OCI-LY1 (cell line): ENCODE results near the gene CAMTA1.

Experiments used
- H2AFZ ChIP-seq: fragments of 200-600 bp; sonication (generic), shearing (Covaris generic); 2 replicates; pipeline ENCODE4 v1.6.0; 2014; ENCODE audit warnings: antibody characterized with exemption, mild to moderate bottlenecking, low read length
- H3F3A ChIP-seq: fragments of 200-600 bp; sonication (generic), shearing (Covaris generic); 2 replicates; pipeline ENCODE4 v1.6.0; 2014; ENCODE audit warnings: mild to moderate bottlenecking, antibody characterized with exemption, low read length, moderate library complexity; ENCODE audit not compliant: insufficient read depth
- H3K27ac ChIP-seq: fragments of 200-600 bp; sonication (generic); 2 replicates; pipeline ENCODE4 v1.5.1; 2014; ENCODE audit warnings: low read length, mixed run types, mild to moderate bottlenecking, low read depth; ENCODE audit not compliant: poor library complexity, severe bottlenecking
- H3K27me3 ChIP-seq: fragments of 200-600 bp; sonication (generic); 2 replicates; pipeline ENCODE4 v1.6.0; 2014; ENCODE audit warnings: antibody characterized with exemption, mild to moderate bottlenecking, low read length, moderate library complexity; ENCODE audit not compliant: insufficient read depth
- H3K36me3 ChIP-seq: fragments of 200-600 bp; sonication (generic); 2 replicates; pipeline ENCODE4 v1.6.1; 2014; ENCODE audit warnings: mild to moderate bottlenecking, antibody characterized with exemption, low read length, moderate library complexity, mixed read lengths; ENCODE audit not compliant: insufficient read depth
- H3K4me1 ChIP-seq: fragments of 200-600 bp; sonication (generic); 2 replicates; pipeline ENCODE4 v1.5.1; 2014; ENCODE audit warnings: mild to moderate bottlenecking, low read length, moderate library complexity; ENCODE audit not compliant: insufficient read depth, severe bottlenecking
- H3K4me2 ChIP-seq: fragments of 200-600 bp; sonication (generic), shearing (Covaris generic); 2 replicates; pipeline ENCODE4 v1.6.1; 2014; ENCODE audit warnings: low read length
- H3K4me3 ChIP-seq: fragments of 200-600 bp; sonication (generic); 2 replicates; pipeline ENCODE4 v1.5.1; 2014; ENCODE audit warnings: low read length, low read depth, mild to moderate bottlenecking, mixed read lengths; ENCODE audit not compliant: poor library complexity, severe bottlenecking
- H3K79me2 ChIP-seq: fragments of 200-600 bp; shearing (Covaris generic); 2 replicates; pipeline ENCODE4 v1.6.1; 2016; ENCODE audit warnings: mixed run types, low read length, mixed read lengths; ENCODE audit not compliant: insufficient read depth
- H3K9ac ChIP-seq: fragments of 200-600 bp; sonication (generic), shearing (Covaris generic); 2 replicates; pipeline ENCODE4 v1.6.1; 2014; ENCODE audit warnings: mild to moderate bottlenecking, low read length, mixed read lengths
- H3K9me2 ChIP-seq: fragments of 200-600 bp; sonication (generic), shearing (Covaris generic); 2 replicates; pipeline ENCODE4 v1.6.1; 2014; ENCODE audit warnings: low read depth, mild to moderate bottlenecking, low read length, mixed read lengths
- H3K9me3 ChIP-seq: fragments of 200-600 bp; shearing (Covaris generic); 2 replicates; pipeline ENCODE4 v1.6.1; 2014; ENCODE audit warnings: low read length, mixed read lengths
- H4K20me1 ChIP-seq: fragments of 200-600 bp; sonication (generic), shearing (Covaris generic); 2 replicates; pipeline ENCODE4 v1.6.0; 2016; ENCODE audit warnings: mild to moderate bottlenecking, low read length; ENCODE audit not compliant: insufficient read depth
- CTCF ChIP-seq: fragments of 200-600 bp; sonication (generic), shearing (Covaris generic); IDR thresholded peaks from 2 replicates; pipeline ENCODE4 v1.5.1; 2017; ENCODE audit warnings: mild to moderate bottlenecking, antibody characterized with exemption, low read length, moderate library complexity, mixed read lengths
- EZH2 ChIP-seq: fragments of 200-600 bp; sonication (generic), shearing (Covaris generic); IDR thresholded peaks from 2 replicates; pipeline ENCODE4 v1.8.0; 2017; ENCODE audit warnings: borderline replicate concordance, mixed run types, mild to moderate bottlenecking, antibody characterized with exemption, low read length, moderate library complexity, mixed read lengths

The CAMTA1 gene

GRCh38 chr1:7636795-7637526 is 851.7 kb downstream of the CAMTA1 start:
- Histone ChIP-seq H3K27me3 (peaks cover 3% of the 10 kb centered on the region; the same call in 1 of the 2 replicates), H3K79me2 (no peaks in the 10 kb centered on the region), H3K4me1 (no peaks in the 10 kb centered on the region), H3K9me3 (no peaks in the 10 kb centered on the region), H2AFZ (no peak overlapping the region), H3K4me3 (no peak overlapping the region), H3K27ac (no peak overlapping the region), H4K20me1 (no peaks in the 10 kb centered on the region), H3F3A (no peaks in the 10 kb centered on the region), H3K9ac (no peak overlapping the region), H3K4me2 (no peak overlapping the region), H3K36me3 (no peaks in the 10 kb centered on the region), H3K9me2 (no peaks in the 10 kb centered on the region)
- no peak for TF ChIP-seq EZH2
- no peak for TF ChIP-seq CTCF

GRCh38 chr1:7638078-7638477 is 852.8 kb downstream of the CAMTA1 start:
- no peak for TF ChIP-seq EZH2
- no peak for TF ChIP-seq CTCF
- H3K4me2 ChIP-seq, result no peak overlapping the region
- H3K9ac ChIP-seq, result no peak overlapping the region
- H3K79me2 ChIP-seq, result no peaks in the 10 kb centered on the region
- H3K9me2 ChIP-seq, result no peaks in the 10 kb centered on the region
- no peak overlapping the region for H3K27ac ChIP-seq
- H3K36me3 ChIP-seq, result no peaks in the 10 kb centered on the region
- no peaks in the 10 kb centered on the region for H3K4me1 ChIP-seq
- H2AFZ ChIP-seq, result no peak overlapping the region
- H4K20me1 ChIP-seq, result no peaks in the 10 kb centered on the region
- H3K4me3 ChIP-seq, result no peak overlapping the region
- H3F3A ChIP-seq, result no peaks in the 10 kb centered on the region
- no peaks in the 10 kb centered on the region for H3K9me3 ChIP-seq
- H3K27me3 ChIP-seq, result peaks cover 3% of the 10 kb centered on the region; the same call in 1 of the 2 replicates

- TF ChIP-seq CTCF, result no peak
- no peak for TF ChIP-seq EZH2
- Histone ChIP-seq H3K9ac (no peak overlapping the region), H3K4me2 (no peak overlapping the region), H3K9me3 (no peaks in the 10 kb centered on the region), H3K9me2 (no peaks in the 10 kb centered on the region), H4K20me1 (no peaks in the 10 kb centered on the region), H3K4me3 (no peak overlapping the region), H3K79me2 (no peaks in the 10 kb centered on the region), H2AFZ (no peak overlapping the region), H3K27ac (no peak overlapping the region), H3K36me3 (no peaks in the 10 kb centered on the region), H3F3A (no peaks in the 10 kb centered on the region), H3K27me3 (peaks cover 3% of the 10 kb centered on the region; the same call in 1 of the 2 replicates), H3K4me1 (no peaks in the 10 kb centered on the region)
Observed at GRCh38 chr1:7639435-7640131, 854.3 kb downstream of the CAMTA1 start.
